ENCODE measurements around the gene TNP2. TPM values are rescaled to one million over a fixed set of nuclear protein-coding genes. Genes with fewer than 3 reads are reported as not detected.

TNP2 gene
- total RNA-seq, 4 donors from 2014 or later, result not detected

Small RNA genes lying within 50 kb of the gene (microRNA-seq; reads per million reads assigned to microRNA genes)
- 0 reads per million in 2 donors for gene MIR548H2 (ENCODE audit: borderline replicate concordance in 2 of 2)

Other genes starting within 250 kb of the TNP2 start
- gene SOCS1, start 13.1 kb downstream of the TNP2 start, total RNA-seq, result 1 to 10 TPM; 1.1 to 5.5 (median 3.1) TPM
- gene PRM3, start 4.3 kb upstream of the TNP2 start, total RNA-seq, result not detected
- gene PRM2, start 7.2 kb upstream of the TNP2 start, total RNA-seq, result not detected
- gene PRM1, start 12.0 kb upstream of the TNP2 start, total RNA-seq, result not detected
- under 1 TPM in 2 of 4 donors, not detected in 2; 0.44 to 0.49 TPM for gene RMI2, start 76.1 kb upstream of the TNP2 start, total RNA-seq